Stimulated activated CD4-positive, alpha-beta T cell treated with anti-CD3 and anti-CD28 coated beads, Interleukin-1b, Interleukin-23, amount 100 ng/mL, for 48 hours (primary cell): ENCODE data around the gene TMEFF2.

ENCODE experiments used
- DNase-seq: peaks from one replicate; pipeline ENCODE4 v3.0.0-alpha.2; 2020

Gene TMEFF2

GRCh38 chr2:192007581-192008228 is 187.0 kb downstream of the TMEFF2 start:
- no peak for DNase-seq

- DNase-seq: no peak
Observed at GRCh38 chr2:192005211-192005610, 189.5 kb downstream of the TMEFF2 start.

DNA sequence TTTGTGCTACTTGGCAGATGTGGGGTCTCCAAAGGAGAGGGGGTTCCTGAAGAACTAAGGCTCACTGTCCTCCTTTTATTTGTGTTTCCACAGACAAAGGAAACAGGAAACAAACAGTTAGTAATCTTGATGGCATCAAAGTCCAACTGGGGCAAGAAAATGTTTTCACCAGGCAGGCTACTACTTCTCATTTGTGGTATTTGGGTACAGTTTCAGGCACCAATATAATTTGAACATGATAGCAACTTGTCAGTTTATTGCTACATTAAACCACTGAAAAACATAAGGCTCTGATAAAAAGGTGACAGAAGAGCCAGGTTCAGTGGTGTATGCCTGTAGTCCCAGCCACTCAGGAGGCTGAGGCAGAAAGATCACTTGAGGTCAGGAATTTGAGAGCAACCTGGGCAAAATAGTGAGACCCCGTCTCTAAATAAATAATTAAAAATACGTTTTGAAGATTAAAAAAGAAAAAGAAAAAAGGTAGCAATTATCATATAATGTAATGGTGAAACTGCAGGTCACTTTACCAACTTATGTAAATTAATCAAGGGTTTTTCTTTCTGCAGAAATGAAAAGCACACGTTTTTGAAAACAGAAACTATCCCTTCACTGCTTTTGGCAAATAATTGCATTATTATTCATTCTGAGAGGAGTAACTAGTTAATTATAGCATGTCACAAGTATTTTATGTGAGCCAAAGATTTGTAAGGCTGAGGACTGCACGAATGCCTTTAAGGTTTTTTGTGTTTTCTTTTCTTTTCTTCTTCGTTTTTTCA is 190.4 kb downstream of the TMEFF2 start:
- no peak for DNase-seq

GRCh38 chr2:192002418-192002817 is 192.3 kb downstream of the TMEFF2 start:
- DNase-seq: no peak

GRCh38 chr2:192000196-192000980 is 194.3 kb downstream of the TMEFF2 start:
- no peak for DNase-seq

- no peak for DNase-seq
Observed at GRCh38 chr2:191999101-191999841, 195.5 kb downstream of the TMEFF2 start.

- no peak for DNase-seq
Observed at GRCh38 chr2:191995285-191995684, 199.4 kb downstream of the TMEFF2 start.

DNA sequence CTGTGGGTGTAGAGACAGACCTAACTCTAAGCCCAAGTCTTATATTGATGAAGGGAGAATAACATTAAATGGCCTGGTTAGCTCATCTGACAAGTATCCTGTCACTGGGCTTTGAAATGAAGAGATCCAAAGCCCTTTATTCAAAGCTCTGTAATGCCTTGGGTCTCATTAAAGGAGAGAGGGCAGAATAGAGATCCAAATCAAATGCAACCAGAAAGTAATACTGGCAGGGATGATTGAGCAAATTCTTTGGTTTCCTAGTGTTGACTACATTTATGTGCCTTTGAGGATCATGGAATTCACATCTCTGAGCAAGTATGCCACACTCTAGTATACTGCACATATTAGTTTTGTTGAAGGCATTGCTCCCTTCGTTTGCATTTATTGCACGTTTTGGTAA is 200.0 kb downstream of the TMEFF2 start:
- no peak for DNase-seq

DNA sequence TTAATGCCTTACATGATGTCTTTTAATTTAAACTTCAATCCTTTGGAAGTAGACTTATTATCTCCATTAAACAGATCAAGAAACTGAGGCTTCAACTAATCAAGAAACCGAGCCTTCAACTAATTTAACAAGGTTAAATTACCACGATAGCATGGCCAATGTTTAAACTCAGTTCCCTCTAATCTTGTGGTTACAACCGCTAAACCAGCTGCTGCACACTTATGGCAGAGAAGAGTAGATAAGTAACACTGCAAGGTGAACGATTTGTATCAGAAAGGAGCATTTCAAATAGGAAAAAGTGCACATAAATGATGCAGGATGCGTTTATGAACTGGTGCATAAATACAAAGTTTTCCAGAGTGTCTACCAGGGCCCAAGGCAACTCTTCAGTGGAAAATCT is 203.3 kb downstream of the TMEFF2 start:
- no peak for DNase-seq

- DNase-seq: no peak
Observed at GRCh38 chr2:191985740-191986139, 209.0 kb downstream of the TMEFF2 start.

DNA sequence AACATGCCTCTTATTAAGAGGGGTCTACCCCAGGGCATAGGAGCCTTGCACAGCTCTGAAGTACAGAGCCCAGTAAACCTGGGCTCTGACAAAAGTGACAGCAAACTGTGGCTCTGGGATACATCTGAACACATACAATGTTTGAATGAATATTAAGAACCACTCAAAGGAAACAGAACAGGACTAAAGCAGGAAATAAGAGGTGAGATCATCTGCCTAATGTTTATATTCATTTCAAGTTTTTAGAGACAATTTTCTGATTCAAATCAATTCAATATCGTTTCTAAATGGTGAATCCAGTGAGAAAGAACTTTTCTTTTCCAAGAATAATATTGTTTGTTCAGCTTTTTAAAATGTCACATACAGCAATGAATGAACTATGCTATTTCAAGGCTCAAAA is 211.1 kb downstream of the TMEFF2 start:
- no peak for DNase-seq

DNA sequence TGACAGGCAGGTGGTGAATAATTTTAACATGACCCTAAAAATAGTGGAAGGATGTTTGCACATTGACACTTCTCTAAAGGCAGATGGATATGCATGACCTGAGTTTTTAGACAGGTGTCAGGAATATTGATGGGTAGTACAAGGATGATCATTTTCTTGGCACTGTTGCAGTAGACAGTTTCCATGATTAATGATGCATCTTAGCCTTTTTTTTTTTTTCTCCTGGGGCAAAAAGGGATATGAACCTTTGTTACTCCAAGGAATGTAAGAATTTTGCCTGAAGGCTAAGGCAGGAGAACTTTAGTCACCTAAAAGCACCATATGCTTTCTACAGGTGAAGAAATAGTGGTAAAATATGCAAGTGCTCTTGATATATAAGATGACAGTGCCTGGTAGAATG is 211.5 kb downstream of the TMEFF2 start:
- DNase-seq: no peak

- no peak for DNase-seq
Observed at GRCh38 chr2:191981706-191982105, 213.0 kb downstream of the TMEFF2 start.

- no peak for DNase-seq
Observed at GRCh38 chr2:191980483-191980882, 214.2 kb downstream of the TMEFF2 start.

GRCh38 chr2:191979221-191979730 is 215.5 kb downstream of the TMEFF2 start:
- no peak for DNase-seq

- DNase-seq: no peak
Observed at GRCh38 chr2:191977754-191978153, 217.0 kb downstream of the TMEFF2 start.

GRCh38 chr2:191976436-191976835 is 218.3 kb downstream of the TMEFF2 start:
- DNase-seq: no peak

- no peak for DNase-seq
Observed at GRCh38 chr2:191974676-191975075, 220.1 kb downstream of the TMEFF2 start.

- no peak for DNase-seq
Observed at GRCh38 chr2:191970867-191971266, 223.9 kb downstream of the TMEFF2 start.

GRCh38 chr2:191968120-191968519 is 226.6 kb downstream of the TMEFF2 start:
- DNase-seq: no peak

DNA sequence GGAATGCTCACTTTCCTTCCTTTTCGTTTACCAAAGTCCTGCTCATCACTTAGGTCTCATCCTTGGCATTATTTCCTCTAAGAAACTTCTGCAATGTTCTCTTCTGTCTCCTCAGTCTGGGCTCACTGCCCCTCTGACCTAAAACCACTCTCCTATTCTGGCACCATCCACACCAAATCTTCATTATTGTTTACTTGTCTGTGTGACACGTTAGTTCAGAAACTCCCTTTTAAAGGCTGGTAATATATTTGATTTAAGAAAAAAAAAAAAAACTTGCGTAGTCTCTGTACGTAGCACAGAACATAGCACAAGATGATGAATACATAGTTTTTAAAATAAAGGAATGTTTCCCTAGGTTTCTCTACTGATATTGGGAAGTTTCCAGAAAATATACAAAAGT is 229.0 kb downstream of the TMEFF2 start:
- DNase-seq: no peak

- no peak for DNase-seq
Observed at GRCh38 chr2:191961556-191961955, 233.2 kb downstream of the TMEFF2 start.

DNA sequence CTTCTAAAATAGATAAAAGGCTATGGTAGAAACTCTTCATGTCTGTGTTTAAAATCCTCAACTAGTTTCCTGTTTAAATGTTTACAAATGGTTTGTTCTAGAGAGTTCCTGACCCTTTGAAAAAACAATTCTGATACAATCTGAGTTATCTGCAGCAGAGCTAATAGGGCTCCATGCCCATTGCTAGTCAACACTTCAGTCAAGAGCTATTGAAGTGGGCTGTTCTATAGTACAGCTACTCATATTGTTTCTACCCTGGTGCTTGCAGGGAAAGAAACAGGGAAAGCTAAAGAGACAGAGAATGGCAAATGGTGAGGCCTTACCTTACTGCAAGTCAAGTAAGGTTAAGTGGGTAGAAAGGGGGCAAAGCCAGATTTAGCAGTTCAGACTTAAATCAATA is 235.5 kb downstream of the TMEFF2 start:
- DNase-seq: no peak
